Heart right ventricle (tissue), 16 donors: ENCODE data around the gene CAMK1D. TPM values are rescaled to one million over a fixed set of nuclear protein-coding genes. Genes with fewer than 3 reads are reported as not detected.

Experiments used
- ATAC-seq, 8 donors: fragments of 200-7000 bp; cut with Tn5 transposase; one replicate each; pipeline ENCODE4 v1.9.1; 2020; ENCODE audit warnings: mild to moderate bottlenecking in 8 of 8, moderate library complexity in 8 of 8, moderate number of reproducible peaks in 1 of 8
- DNase-seq, 2 donors: peaks; one replicate each; pipeline ENCODE4 v3.0.0-alpha.2; 2020
- H3K27ac ChIP-seq, 10 donors: fragments of 200-600 bp; sonication (generic) in 2 of 10; one replicate each; pipeline versions ENCODE4 v1.5.0 to v1.8.0; 2020 to 2022; ENCODE audit warnings: mild to moderate bottlenecking in 3 of 10
- H3K27me3 ChIP-seq, 7 donors: fragments of 200-600 bp; one replicate each; pipeline ENCODE4 v1.8.0; 2021 to 2022; ENCODE audit warnings: mild to moderate bottlenecking in 2 of 7
- H3K36me3 ChIP-seq, 9 donors: fragments of 200-600 bp; sonication (generic) in 1 of 9; one replicate each; pipeline versions ENCODE4 v1.5.0 to v1.8.0; 2020 to 2022; ENCODE audit warnings: mild to moderate bottlenecking in 2 of 9
- H3K4me1 ChIP-seq, 9 donors: fragments of 200-600 bp; sonication (generic) in 1 of 9; one replicate each; pipeline versions ENCODE4 v1.5.0 to v1.8.0; 2020 to 2022; ENCODE audit warnings: mild to moderate bottlenecking in 4 of 9
- H3K4me3 ChIP-seq, 10 donors: fragments of 200-600 bp; sonication (generic) in 2 of 10; one replicate each; pipeline versions ENCODE4 v1.5.0 to v1.8.0; 2020 to 2022; ENCODE audit warnings: mild to moderate bottlenecking in 7 of 10, moderate library complexity in 2 of 10
- H3K9me3 ChIP-seq, 11 donors: fragments of 200-600 bp in 10 of 11; sonication (generic) in 2 of 11; one replicate each; pipeline versions ENCODE4 v1.5.0 to v1.8.0; 2013 to 2022; ENCODE audit warnings: mild to moderate bottlenecking in 2 of 11, control low read depth in 1 of 11, moderate library complexity in 1 of 11
- CTCF ChIP-seq, 9 donors: fragments of 200-600 bp; sonication (generic) in 2 of 9; IDR thresholded peaks; one replicate each; pipeline versions ENCODE4 v1.5.0 to v1.8.0; 2021 to 2022; ENCODE audit warnings: antibody characterized with exemption in 9 of 9, mild to moderate bottlenecking in 5 of 9, moderate library complexity in 1 of 9
- WGBS, 2 donors: extraction: QIAGEN DNeasy Blood & Tissue Kit; methylation state at CpG; one replicate each; pipeline ENCODE4 v1.1.7; 2013; ENCODE audit warnings: inconsistent platforms in 1 of 2; 5-methylcytosine and 5-hydroxymethylcytosine counted together
- intact Hi-C, 10 donors: fragments of 100-400 bp; cut with DNase I; formaldehyde crosslinking; loops; one replicate each; pipeline versions ENCODE4 v1.11.1 to v1.14.2; 2022
- polyA plus RNA-seq, 2 donors: library from polyadenylated mRNA; stranded (reverse); fragments of 200-250 nt; gene quantifications; one replicate each; pipeline ENCODE4 v1.2.3, GENCODE V29; 2013
- total RNA-seq, 10 donors: library from RNA; stranded (reverse); fragmentation: NEBNext Ultra II Directional in 3 of 10; extraction: Animal tissue kit (Norgen Biotek cat#: 25700) in 3 of 10; gene quantifications; one replicate each; pipeline versions ENCODE4 v1.2.1 to v1.2.4, GENCODE V29; 2021 to 2023
- donor health status: Arrhythmogenic right ventricular cardiomyopathy.
- donor health status: ischemic (EF 13 %, LVEDD 7.1; RV severe dilation, severe dysfunction).
- donor health status: healthy with polysubstance abuse.
- donor health status: DM: no; HTN: yes; CAD: no.
- donor health status: DM: no; HTN: no; CAD: no.
- donor health status: ischemic (EF 25% LVEDD 6.9; RV normal size, moderate dysfunction).
- donor health status: ischemic (EF 25% LVEDD 5.7; RV mildly dilated, moderate dysfunction).
- donor health status: healthy.
- donor health status: DM: yes; HTN: yes; CAD: no.
- donor health status: Ischemic cardiomyopathy.
- donor health status: ischemic (EF 35%, LVEDD 5.7; RV mildly dilated, moderate dysfunction).
- donor health status: nonischemic (EF 11% LVEDD 7.7; RV severe dilation, severe dysfunction).
- donor health status: DM: yes; HTN: yes; CAD: no.
- donor health status: PGD.
- donor health status: ischemic (EF 29% LVEDD 5.4; RV normal size, mild dysfunction).
- donor health status: nonischemic (EF 23%, LVEDD 6.1; RV moderate dilation, normal function).

CAMK1D gene
- total and polyA plus RNA-seq, 12 donors = 1.3 to 17.7 (median 2.6) TPM

DNA sequence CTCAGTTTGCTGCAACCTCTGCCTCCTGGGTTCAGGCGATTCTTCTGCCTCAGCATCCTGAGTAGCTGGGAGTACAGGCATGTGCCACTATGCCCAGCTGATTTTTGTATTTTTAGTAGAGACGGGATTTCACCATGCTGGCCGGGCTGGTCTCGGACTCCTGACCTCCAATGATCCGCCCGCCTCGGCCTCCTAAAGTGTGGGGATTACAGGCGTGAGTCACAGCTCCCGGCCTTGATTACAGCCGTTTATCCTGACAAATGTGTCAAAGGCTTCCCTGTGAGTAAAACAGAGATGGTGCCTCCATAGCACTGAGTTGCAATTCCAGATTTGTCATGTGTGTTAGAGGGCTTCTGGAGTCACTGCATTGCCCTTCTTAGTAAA is 378.5 kb downstream of the CAMK1D start:
- 84 to 89% methylated on average over 10 of the region's 10 CpGs for WGBS, 2 donors
- no peak for TF ChIP-seq CTCF (IDR thresholded peaks at IDR 0.05)
- ATAC-seq (no peak), DNase-seq (no peak)
- Histone ChIP-seq H3K9me3 (no peaks in the 10 kb centered on the region), H3K36me3 (no peaks in the 10 kb centered on the region), H3K27ac (no peak overlapping the region), H3K27me3 (peaks cover 0 to 7% (median 0%) of the 10 kb centered on the region in 7 donors), H3K4me3 (no peak overlapping the region), H3K4me1 (peaks cover 0 to 8% (median 0%) of the 10 kb centered on the region in 9 donors)
- intact Hi-C loops = loop anchor here in 1 of 10 donors (10.0 kb wide), 1 partner anchor 337 kb away; no protein-coding TSS in a partner anchor

DNA sequence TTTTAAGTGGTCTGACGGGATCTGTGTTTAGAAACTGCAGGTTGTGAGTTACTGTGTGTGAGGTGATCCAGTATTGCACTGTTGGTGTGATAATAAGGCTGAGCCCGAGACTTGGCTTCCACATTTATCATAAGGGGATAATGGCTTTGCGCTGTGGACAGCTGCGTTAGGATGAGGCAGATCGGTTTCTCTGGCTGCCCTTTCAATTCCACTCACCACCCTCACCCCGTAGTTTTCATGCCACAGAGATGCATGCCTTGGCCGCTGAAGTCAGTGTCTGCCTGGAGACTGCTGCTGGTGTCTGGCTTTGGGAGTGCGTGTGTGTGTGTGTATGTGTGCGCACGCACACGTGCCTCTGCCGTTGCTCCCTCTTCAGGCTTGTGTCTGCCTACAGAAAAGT is 379.1 kb downstream of the CAMK1D start:
- Histone ChIP-seq H3K27ac (no peak overlapping the region), H3K27me3 (peaks cover 0 to 7% (median 0%) of the 10 kb centered on the region in 7 donors), H3K4me3 (no peak overlapping the region), H3K36me3 (no peaks in the 10 kb centered on the region), H3K4me1 (peaks cover 0 to 8% (median 0%) of the 10 kb centered on the region in 9 donors), H3K9me3 (no peaks in the 10 kb centered on the region)
- DNase-seq (no peak), ATAC-seq (no peak)
- TF ChIP-seq CTCF (IDR thresholded peaks at IDR 0.05) = no peak
- 78 to 85% methylated on average over 12 of the region's 12 CpGs for WGBS, 2 donors
- intact Hi-C loops = loop anchor here in 1 of 10 donors (10.0 kb wide), 1 partner anchor 336 kb away; no protein-coding TSS in a partner anchor

- no peak for DNase-seq
- ATAC-seq = no peak
- H3K27ac ChIP-seq = peak overlapping the region in 1 of 10 donors; percentile 74
- intact Hi-C loops = loop anchor here in 1 of 10 donors (10.0 kb wide), 1 partner anchor 335 kb away; no protein-coding TSS in a partner anchor
- H3K4me1 ChIP-seq = peaks cover 0 to 8% (median 0%) of the 10 kb centered on the region in 9 donors
- no peaks in the 10 kb centered on the region for H3K9me3 ChIP-seq
- no peaks in the 10 kb centered on the region for H3K36me3 ChIP-seq
- H3K4me3 ChIP-seq = no peak overlapping the region
- peak in 6 of 9 donors; percentile 13 to 35 (median 24) for TF ChIP-seq CTCF (IDR thresholded peaks at IDR 0.05)
- H3K27me3 ChIP-seq = peaks cover 0 to 7% (median 0%) of the 10 kb centered on the region in 7 donors
- 52 to 62% methylated on average over 7 of the region's 7 CpGs for WGBS, 2 donors
These were observed 380.5 kb downstream of the CAMK1D start for GRCh38 chr10:12729885-12730284.

DNA sequence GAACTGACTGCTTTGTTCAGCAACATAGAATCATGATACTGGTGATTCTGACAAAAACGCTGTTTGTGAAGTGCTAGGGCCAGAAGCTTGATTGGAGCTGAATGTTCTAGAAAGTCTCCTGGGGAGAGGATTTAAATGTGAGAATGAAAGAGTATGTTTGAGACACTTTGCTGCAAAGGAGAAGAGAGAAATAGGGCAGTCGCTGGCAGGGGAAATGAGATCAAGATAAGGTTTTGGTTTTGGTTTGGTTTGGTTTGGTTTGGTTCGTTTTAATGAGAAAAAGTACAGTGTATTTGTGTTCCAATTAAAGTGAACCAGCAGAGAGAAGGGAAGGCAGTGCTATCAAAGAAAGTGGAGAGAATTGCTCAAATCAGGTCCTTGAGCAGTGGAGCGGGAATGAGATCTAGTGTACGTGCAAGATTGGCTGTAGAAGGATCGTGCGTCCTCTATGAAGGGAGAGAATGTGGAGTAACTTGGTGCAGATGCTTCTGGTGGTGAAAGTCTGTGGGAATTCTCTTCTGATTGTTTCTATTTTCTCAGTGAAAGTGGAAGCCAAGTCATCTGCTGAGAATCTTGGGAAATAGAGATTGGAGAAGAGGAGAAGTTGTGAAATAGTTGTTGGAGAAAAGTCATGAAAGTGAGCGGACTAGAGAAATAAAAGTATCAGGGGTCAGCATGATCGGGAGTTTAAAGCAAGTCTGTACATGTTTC is 381.6 kb downstream of the CAMK1D start:
- 78% methylated on average over 9 of the region's 9 CpGs for WGBS, 2 donors

More for the DNA sequence above, 381.6 kb downstream of the CAMK1D start:
- peak overlapping the region in 6 of 10 donors; percentile 4 to 74 (median 45) for H3K27ac ChIP-seq
- intact Hi-C loops = no loop called here
- H3K36me3 ChIP-seq = no peaks in the 10 kb centered on the region
- DNase-seq = no peak
- ATAC-seq = peak in 7 of 8 donors; percentile 42 to 79 (median 61)
- peak overlapping the region in 4 of 10 donors; percentile 1 to 20 (median 7) for H3K4me3 ChIP-seq
- H3K4me1 ChIP-seq = peaks cover 0 to 8% (median 0%) of the 10 kb centered on the region in 9 donors
- H3K9me3 ChIP-seq = no peaks in the 10 kb centered on the region
- no peak for TF ChIP-seq CTCF (IDR thresholded peaks at IDR 0.05)
- H3K27me3 ChIP-seq = peaks cover 0 to 7% (median 0%) of the 10 kb centered on the region in 7 donors
